Hepatocyte (in vitro differentiated cells): ENCODE data around the gene EEIG1. TPM values are rescaled to one million over a fixed set of nuclear protein-coding genes. Genes with fewer than 3 reads are reported as not detected.

ENCODE experiments used
- DNase-seq: peaks from one replicate; pipeline ENCODE4 v3.0.0-alpha.2; 2016; ENCODE audit warnings: low spot score
- H2AFZ ChIP-seq: fragments of 200-600 bp; sonication (generic); 2 replicates; pipeline ENCODE4 v1.6.0; 2016; ENCODE audit warnings: antibody characterized with exemption, mild to moderate bottlenecking
- H3K27ac ChIP-seq: fragments of 200-600 bp; sonication (generic); 2 replicates; pipeline ENCODE4 v1.5.1; 2016; ENCODE audit warnings: mild to moderate bottlenecking
- H3K27me3 ChIP-seq: fragments of 200-600 bp; sonication (generic); 2 replicates; pipeline ENCODE4 v1.6.1; 2016
- H3K36me3 ChIP-seq: fragments of 200-600 bp; sonication (generic); replicated peaks from 2 replicates; pipeline ENCODE4 v1.5.1; 2016; ENCODE audit warnings: low read depth; ENCODE audit not compliant: insufficient read depth
- H3K4me1 ChIP-seq: fragments of 200-600 bp; sonication (generic); 2 replicates; pipeline ENCODE4 v1.5.1; 2016; ENCODE audit warnings: mild to moderate bottlenecking, moderate library complexity; ENCODE audit not compliant: insufficient read depth
- H3K4me2 ChIP-seq: fragments of 200-600 bp; sonication (generic); 2 replicates; pipeline ENCODE4 v1.6.0; 2016
- H3K4me3 ChIP-seq: fragments of 200-600 bp; sonication (generic); 2 replicates; pipeline ENCODE4 v1.5.1; 2016; ENCODE audit warnings: mild to moderate bottlenecking
- H3K79me2 ChIP-seq: fragments of 200-600 bp; sonication (generic); 2 replicates; pipeline ENCODE4 v1.6.0; 2017; ENCODE audit warnings: mild to moderate bottlenecking
- H3K9me2 ChIP-seq: fragments of 200-600 bp; sonication (generic); replicated peaks from 2 replicates; pipeline ENCODE4 v1.6.0; 2017; ENCODE audit warnings: mild to moderate bottlenecking; ENCODE audit not compliant: insufficient read depth
- H3K9me3 ChIP-seq: fragments of 200-600 bp; sonication (generic); 2 replicates; pipeline ENCODE4 v1.5.1; 2016; ENCODE audit warnings: low read depth, mild to moderate bottlenecking
- H4K20me1 ChIP-seq: fragments of 200-600 bp; sonication (generic); 2 replicates; pipeline ENCODE4 v1.6.0; 2016; ENCODE audit warnings: mild to moderate bottlenecking; ENCODE audit not compliant: insufficient read depth, poor library complexity, severe bottlenecking
- EZH2 ChIP-seq: fragments of 200-600 bp; sonication (generic); IDR thresholded peaks from 2 replicates; pipeline ENCODE4 v1.6.1; 2016; ENCODE audit warnings: antibody characterized with exemption, mild to moderate bottlenecking, borderline replicate concordance
- EZH2phosphoT487 ChIP-seq: fragments of 200-600 bp; sonication (generic); IDR thresholded peaks from one replicate; pipeline ENCODE4 v1.6.1; 2018; ENCODE audit warnings: antibody characterized with exemption, mild to moderate bottlenecking, low read depth, moderate library complexity; ENCODE audit not compliant: unreplicated experiment, severe bottlenecking
- WGBS: methylation state at CpG from one replicate; pipeline ENCODE4 v1.1.6; 2016; ENCODE audit warnings: low lambda C conversion rate; ENCODE audit errors: missing lambda C conversion rate; 5-methylcytosine and 5-hydroxymethylcytosine counted together
- polyA plus RNA-seq: library from polyadenylated mRNA; unstranded; fragments of >200 nt; fragmentation: Nextera tagmentation; extraction: Ambion mirVana; gene quantifications from 2 replicates; pipeline ENCODE4 v1.2.1, GENCODE V29; 2016
- total RNA-seq: library from RNA; depleted of rRNA; stranded (reverse); fragments of >200 nt; gene quantifications from 2 replicates; pipeline ENCODE4 v1.2.3, GENCODE V29; 2014
- TF ChIP-seq, protein P1 (sequence below): fragments of 200-600 bp; sonication (generic); IDR thresholded peaks from 2 replicates; pipeline ENCODE4 v1.5.1; 2016; ENCODE audit warnings: antibody characterized with exemption, mild to moderate bottlenecking; ENCODE audit not compliant: poor library complexity

Gene EEIG1
- total and polyA plus RNA-seq, 2 experiments from 2014 or later: 38.1 to 43.6 TPM

DNA sequence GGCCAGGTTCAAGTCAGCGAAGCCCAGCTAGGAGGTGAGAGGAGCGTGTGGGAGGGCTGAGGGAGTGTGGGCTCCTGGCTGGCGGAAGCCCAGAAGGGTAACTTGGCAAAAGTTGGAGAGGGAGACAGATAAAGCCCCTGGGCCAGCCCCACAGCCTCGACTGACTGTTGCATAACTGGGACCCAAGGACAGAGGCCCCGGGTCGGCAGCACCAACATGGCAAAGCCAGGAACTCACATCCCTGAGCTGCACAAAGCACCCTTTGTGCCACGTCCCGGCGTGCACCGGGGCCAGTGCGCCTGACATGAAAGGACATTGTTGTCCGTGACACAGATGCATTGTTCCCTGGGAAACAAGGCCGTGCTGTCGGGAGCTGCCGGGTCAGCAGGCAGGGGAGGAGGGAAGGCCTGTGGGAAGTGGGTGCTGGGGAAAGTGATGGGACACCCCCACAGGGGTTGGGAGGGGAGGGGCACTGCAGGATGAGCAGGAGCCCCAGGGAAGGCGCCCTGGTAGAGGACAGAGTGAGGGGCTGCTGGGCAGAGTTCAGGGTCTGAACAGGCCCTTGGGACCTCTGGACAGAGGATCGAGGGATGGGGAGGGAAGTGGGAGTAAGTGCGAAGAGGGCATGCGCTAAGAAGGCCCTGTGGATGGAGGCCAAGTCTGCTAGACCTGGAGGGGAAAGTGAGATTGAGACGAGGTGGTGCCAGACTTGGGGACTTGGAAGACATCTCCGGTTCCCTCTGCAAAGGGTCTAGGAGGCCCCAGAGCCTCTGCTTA, 30.1 kb downstream of the EEIG1 start:
- 84% methylated on average over 21 of the region's 21 CpGs for WGBS
- Histone ChIP-seq H4K20me1 (peaks cover 23% of the 10 kb centered on the region), H3K4me2 (no peak overlapping the region), H3K9me3 (no peaks in the 10 kb centered on the region), H3K27ac (no peak overlapping the region), H3K36me3 (no peaks in the 10 kb centered on the region), H3K79me2 (peaks cover 86% of the 10 kb centered on the region), H3K4me3 (no peak overlapping the region), H3K9me2 (no peaks in the 10 kb centered on the region), H3K4me1 (peaks cover 40% of the 10 kb centered on the region), H2AFZ (no peak overlapping the region), H3K27me3 (no peaks in the 10 kb centered on the region)
- DNase-seq: no peak
- TF ChIP-seq, protein P1, sequence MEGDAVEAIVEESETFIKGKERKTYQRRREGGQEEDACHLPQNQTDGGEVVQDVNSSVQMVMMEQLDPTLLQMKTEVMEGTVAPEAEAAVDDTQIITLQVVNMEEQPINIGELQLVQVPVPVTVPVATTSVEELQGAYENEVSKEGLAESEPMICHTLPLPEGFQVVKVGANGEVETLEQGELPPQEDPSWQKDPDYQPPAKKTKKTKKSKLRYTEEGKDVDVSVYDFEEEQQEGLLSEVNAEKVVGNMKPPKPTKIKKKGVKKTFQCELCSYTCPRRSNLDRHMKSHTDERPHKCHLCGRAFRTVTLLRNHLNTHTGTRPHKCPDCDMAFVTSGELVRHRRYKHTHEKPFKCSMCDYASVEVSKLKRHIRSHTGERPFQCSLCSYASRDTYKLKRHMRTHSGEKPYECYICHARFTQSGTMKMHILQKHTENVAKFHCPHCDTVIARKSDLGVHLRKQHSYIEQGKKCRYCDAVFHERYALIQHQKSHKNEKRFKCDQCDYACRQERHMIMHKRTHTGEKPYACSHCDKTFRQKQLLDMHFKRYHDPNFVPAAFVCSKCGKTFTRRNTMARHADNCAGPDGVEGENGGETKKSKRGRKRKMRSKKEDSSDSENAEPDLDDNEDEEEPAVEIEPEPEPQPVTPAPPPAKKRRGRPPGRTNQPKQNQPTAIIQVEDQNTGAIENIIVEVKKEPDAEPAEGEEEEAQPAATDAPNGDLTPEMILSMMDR: no peak
- no peak for TF ChIP-seq EZH2phosphoT487
- no peak for TF ChIP-seq EZH2

DNA sequence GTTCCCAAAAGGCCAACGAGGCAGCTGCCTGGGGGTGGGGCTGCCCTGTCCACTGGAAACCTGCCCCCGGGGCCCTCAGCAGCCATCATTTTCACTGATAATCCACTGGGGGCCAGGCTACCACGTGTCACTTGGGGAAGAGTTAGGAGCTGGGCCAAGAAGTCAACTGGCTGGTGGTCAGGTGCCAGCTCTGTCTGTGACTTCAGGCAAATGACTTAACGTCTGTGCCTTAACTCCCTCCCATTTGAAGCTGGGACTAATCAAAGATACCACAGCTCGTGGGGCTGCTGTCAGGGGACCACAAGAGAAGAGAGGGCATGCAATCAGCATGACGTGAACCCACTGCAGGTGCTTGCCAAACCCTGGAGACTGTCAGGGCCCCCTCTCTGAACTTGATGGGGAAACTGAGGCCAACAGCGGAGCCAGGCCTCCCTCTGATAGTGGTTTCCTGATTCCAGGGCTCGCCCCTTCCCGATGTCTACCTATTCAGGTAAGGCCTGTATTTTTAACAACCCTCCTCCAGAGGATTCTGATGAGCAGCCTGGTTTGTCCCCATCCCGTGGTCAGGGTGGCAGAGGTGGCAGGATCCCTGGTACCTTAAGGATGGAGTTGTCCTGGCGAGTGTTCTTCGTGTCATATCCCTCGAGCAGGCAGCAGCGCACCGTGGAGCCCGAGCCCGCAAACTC, 30.8 kb downstream of the EEIG1 start:
- no peak overlapping the region for H3K4me3 ChIP-seq
- TF ChIP-seq EZH2phosphoT487: no peak
- no peak for TF ChIP-seq EZH2
- TF ChIP-seq, protein P1: no peak
- peaks cover 15% of the 10 kb centered on the region for H4K20me1 ChIP-seq
- no peak overlapping the region for H2AFZ ChIP-seq
- H3K4me2 ChIP-seq: no peak overlapping the region
- H3K9me3 ChIP-seq: no peaks in the 10 kb centered on the region
- H3K36me3 ChIP-seq: no peaks in the 10 kb centered on the region
- no peaks in the 10 kb centered on the region for H3K27me3 ChIP-seq
- H3K27ac ChIP-seq: no peak overlapping the region
- WGBS: 90% methylated on average over 17 of the region's 17 CpGs
- peaks cover 35% of the 10 kb centered on the region for H3K4me1 ChIP-seq
- peaks cover 82% of the 10 kb centered on the region for H3K79me2 ChIP-seq
- no peak for DNase-seq
- no peaks in the 10 kb centered on the region for H3K9me2 ChIP-seq

DNA sequence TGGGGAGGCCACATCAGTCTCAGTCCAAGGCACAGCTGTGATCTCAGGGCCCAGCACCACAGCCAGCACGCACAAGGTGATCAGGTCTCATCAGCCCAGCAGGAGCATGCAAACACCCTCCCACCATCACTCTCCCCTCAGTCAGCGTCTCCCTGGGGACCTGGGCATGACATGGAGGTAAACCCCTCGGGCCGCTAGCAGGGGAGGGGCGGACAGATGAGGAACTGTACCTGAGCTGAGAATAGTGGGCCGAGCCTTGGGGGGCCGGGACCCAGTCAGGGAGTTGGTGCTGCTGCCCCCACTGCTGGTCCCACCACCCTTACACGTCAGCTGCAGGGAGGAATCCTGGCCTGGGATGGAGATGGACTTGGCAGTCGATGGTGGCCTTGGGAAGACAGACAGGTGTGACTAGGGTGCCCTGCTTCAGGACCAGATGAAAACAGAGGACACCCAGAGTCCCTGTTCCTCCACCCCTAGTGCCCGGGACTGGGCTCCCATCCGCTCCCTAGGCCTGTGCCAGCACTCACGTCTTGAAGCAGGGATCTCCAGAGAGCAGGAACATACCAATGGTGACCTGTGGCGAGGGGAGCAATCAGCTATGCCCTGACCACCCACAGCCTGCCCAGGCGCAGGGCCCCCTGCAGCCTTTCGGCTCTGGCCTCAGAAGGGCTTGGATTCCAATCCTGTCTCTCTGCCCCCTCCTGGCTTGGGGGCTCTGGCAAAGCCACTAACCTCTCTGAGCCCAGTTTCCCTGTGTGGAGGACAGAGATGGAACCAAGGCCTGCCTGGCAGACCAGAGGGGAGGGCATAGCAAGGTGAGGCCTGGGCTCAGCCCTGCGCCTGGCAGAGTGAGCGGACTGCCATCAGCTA, 32.7 kb downstream of the EEIG1 start:
- Histone ChIP-seq H3K9me2 (no peaks in the 10 kb centered on the region), H3K79me2 (peaks cover 63% of the 10 kb centered on the region), H3K4me1 (peaks cover 28% of the 10 kb centered on the region), H3K4me3 (no peak overlapping the region), H3K36me3 (no peaks in the 10 kb centered on the region), H4K20me1 (peaks cover 4% of the 10 kb centered on the region), H3K27me3 (no peaks in the 10 kb centered on the region), H2AFZ (no peak overlapping the region), H3K4me2 (no peak overlapping the region), H3K27ac (no peak overlapping the region), H3K9me3 (no peaks in the 10 kb centered on the region)
- TF ChIP-seq EZH2phosphoT487: no peak
- TF ChIP-seq, protein P1: no peak
- no peak for TF ChIP-seq EZH2
- 89% methylated on average over 17 of the region's 17 CpGs for WGBS
- no peak for DNase-seq
